ENCODE data around the gene ZC3H14. TPM values are rescaled to one million over a fixed set of nuclear protein-coding genes. Genes with fewer than 3 reads are reported as not detected.

ZC3H14 gene
- total RNA-seq, 1 donor from 2014 or later, result 140 TPM

GRCh38 chr14:88625671-88626070 is 62.8 kb downstream of the ZC3H14 start:
- H3K36me3 ChIP-seq, result no peaks in the 10 kb centered on the region
- Mint-ChIP-seq H3K4me3 (no peak overlapping the region), H3K36me3 (no peaks in the 10 kb centered on the region), H3K4me1 (no peaks in the 10 kb centered on the region), H3K9me3 (no peaks in the 10 kb centered on the region), H3K27me3 (ENCODE audit: insufficient read depth, low read depth) (peaks cover under 1% of the 10 kb centered on the region), H3K27ac (no peak overlapping the region)
- H3K27ac ChIP-seq, result no peak overlapping the region
- H4K20me1 ChIP-seq (ENCODE audit: low read depth), result no peaks in the 10 kb centered on the region
- no peak overlapping the region for H2AFZ ChIP-seq (replicated peaks)
- H3K27me3 ChIP-seq, result no peaks in the 10 kb centered on the region
- DNase-seq (ENCODE audit: low spot score), result no peak
- no peaks in the 10 kb centered on the region for H3K79me2 ChIP-seq (ENCODE audit: low read depth)
- no peaks in the 10 kb centered on the region for H3K4me1 ChIP-seq
- H3K9me3 ChIP-seq (ENCODE audit: low read depth), result no peaks in the 10 kb centered on the region
- H3F3A ChIP-seq (ENCODE audit: low read depth), result no peaks in the 10 kb centered on the region
- TF ChIP-seq EZH2 (IDR thresholded peaks at IDR 0.05) (no peak), CTCF (IDR thresholded peaks at IDR 0.05) (no peak), EZH2phosphoT487 (IDR thresholded peaks at IDR 0.05) (no peak)
- no peak overlapping the region for H3K9ac ChIP-seq
- no peak overlapping the region for H3K4me3 ChIP-seq
- H3K4me2 ChIP-seq, result no peak overlapping the region

- TF ChIP-seq CTCF (IDR thresholded peaks at IDR 0.05), result no peak
- TF ChIP-seq EZH2 (IDR thresholded peaks at IDR 0.05), result no peak
- no peak for TF ChIP-seq EZH2phosphoT487 (IDR thresholded peaks at IDR 0.05)
- no peaks in the 10 kb centered on the region for H3K4me1 Mint-ChIP-seq
These were observed 65.2 kb downstream of the ZC3H14 start for GRCh38 chr14:88628033-88628432.

GRCh38 chr14:88628462-88628861 is 65.6 kb downstream of the ZC3H14 start:
- Mint-ChIP-seq H3K9me3 (no peaks in the 10 kb centered on the region), H3K4me1 (no peaks in the 10 kb centered on the region), H3K36me3 (no peaks in the 10 kb centered on the region), H3K27ac (no peak overlapping the region), H3K4me3 (no peak overlapping the region), H3K27me3 (ENCODE audit: insufficient read depth, low read depth) (peaks cover 3% of the 10 kb centered on the region)
- no peaks in the 10 kb centered on the region for H3K27me3 ChIP-seq
- no peak for TF ChIP-seq CTCF (IDR thresholded peaks at IDR 0.05)
- TF ChIP-seq EZH2phosphoT487 (IDR thresholded peaks at IDR 0.05), result no peak
- TF ChIP-seq EZH2 (IDR thresholded peaks at IDR 0.05), result no peak
- H3K4me1 ChIP-seq, result no peaks in the 10 kb centered on the region
- H3K9ac ChIP-seq, result no peak overlapping the region
- no peak overlapping the region for H3K27ac ChIP-seq
- no peaks in the 10 kb centered on the region for H3K9me3 ChIP-seq (ENCODE audit: low read depth)
- H3K79me2 ChIP-seq (ENCODE audit: low read depth), result no peaks in the 10 kb centered on the region
- no peaks in the 10 kb centered on the region for H3F3A ChIP-seq (ENCODE audit: low read depth)
- H3K36me3 ChIP-seq, result no peaks in the 10 kb centered on the region
- no peak for DNase-seq (ENCODE audit: low spot score)
- no peak overlapping the region for H3K4me3 ChIP-seq
- no peaks in the 10 kb centered on the region for H4K20me1 ChIP-seq (ENCODE audit: low read depth)
- H2AFZ ChIP-seq (replicated peaks), result no peak overlapping the region
- H3K4me2 ChIP-seq, result no peak overlapping the region

More at GRCh38 chr14:88628033-88628432, 65.2 kb downstream of the ZC3H14 start:
- Mint-ChIP-seq H3K36me3 (no peaks in the 10 kb centered on the region), H3K27me3 (ENCODE audit: insufficient read depth, low read depth) (peaks cover 3% of the 10 kb centered on the region), H3K9me3 (no peaks in the 10 kb centered on the region), H3K27ac (no peak overlapping the region), H3K4me3 (no peak overlapping the region)
- H3K27me3 ChIP-seq, result no peaks in the 10 kb centered on the region
- no peaks in the 10 kb centered on the region for H4K20me1 ChIP-seq (ENCODE audit: low read depth)
- no peaks in the 10 kb centered on the region for H3K79me2 ChIP-seq (ENCODE audit: low read depth)
- no peak overlapping the region for H3K9ac ChIP-seq
- H3K9me3 ChIP-seq (ENCODE audit: low read depth), result no peaks in the 10 kb centered on the region
- no peaks in the 10 kb centered on the region for H3F3A ChIP-seq (ENCODE audit: low read depth)
- no peak for DNase-seq (ENCODE audit: low spot score)
- no peak overlapping the region for H3K4me3 ChIP-seq
- no peaks in the 10 kb centered on the region for H3K4me1 ChIP-seq
- H3K36me3 ChIP-seq, result no peaks in the 10 kb centered on the region
- no peak overlapping the region for H3K4me2 ChIP-seq
- no peak overlapping the region for H3K27ac ChIP-seq
- H2AFZ ChIP-seq (replicated peaks), result no peak overlapping the region

All from neural progenitor cell (in vitro differentiated cells).